Measurements from ENCODE around the gene GLIS1.
"Not testable (repeated sequence)": the region's sequence is repeated elsewhere in the genome, so short reads cannot be mapped to it uniquely, and the experiment has no call there.

GLIS1 gene

DNA sequence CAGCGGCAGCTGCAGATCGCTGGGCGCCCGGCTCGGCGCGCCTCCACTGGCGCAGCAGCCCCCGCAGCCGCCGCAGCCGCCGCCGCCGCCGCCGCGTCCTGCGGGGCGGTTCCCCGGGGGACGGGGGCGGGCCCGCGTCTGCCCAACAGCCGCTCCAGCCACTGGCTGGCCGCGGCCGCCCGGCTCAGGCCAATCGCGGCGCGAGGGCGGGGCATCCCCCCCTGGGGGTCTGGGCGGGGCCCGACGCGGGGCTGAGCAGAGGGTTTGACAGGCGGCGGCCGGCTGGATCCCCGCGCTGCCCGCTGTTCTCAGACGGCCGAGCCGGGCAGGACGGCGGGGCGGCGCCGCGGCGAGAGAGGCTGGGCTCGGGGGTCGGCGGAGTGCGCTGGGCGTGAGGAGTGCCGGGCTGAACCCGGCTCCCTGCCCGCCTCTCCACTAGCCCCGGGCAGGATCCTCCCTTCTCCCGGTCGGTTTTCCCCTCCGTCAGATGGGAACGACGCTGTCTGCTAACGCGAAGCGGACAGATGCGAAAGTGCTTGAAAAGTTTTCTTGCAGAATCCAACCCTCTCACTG, at the start of gene GLIS1:
Gene GLIS1 (minus strand): TSS at position 56 of the 573 bp plus-strand sequence. CDS start 1,100 bp downstream, outside the sequence.
- DNase-seq: peak; percentile 67 to 74

DNA sequence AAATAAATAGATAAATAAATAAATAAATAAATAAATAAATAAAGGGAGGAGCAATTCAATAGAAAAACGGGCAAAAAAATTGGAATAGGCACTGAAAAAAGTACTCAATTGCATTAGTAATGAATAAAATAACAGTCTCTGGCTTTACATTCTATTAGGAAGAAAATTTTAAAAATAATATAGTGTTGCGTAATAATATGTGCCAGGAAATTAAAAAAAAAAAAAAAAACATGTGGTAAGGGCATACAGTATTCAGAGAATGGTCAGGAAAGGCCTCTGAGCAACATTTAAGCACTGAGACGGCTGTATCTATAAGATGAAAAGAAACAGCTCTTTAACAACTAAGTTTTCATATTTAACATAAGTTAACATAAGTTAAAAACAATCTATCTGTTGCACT, 48.7 kb upstream of the GLIS1 start:
- no peak for DNase-seq

DNA sequence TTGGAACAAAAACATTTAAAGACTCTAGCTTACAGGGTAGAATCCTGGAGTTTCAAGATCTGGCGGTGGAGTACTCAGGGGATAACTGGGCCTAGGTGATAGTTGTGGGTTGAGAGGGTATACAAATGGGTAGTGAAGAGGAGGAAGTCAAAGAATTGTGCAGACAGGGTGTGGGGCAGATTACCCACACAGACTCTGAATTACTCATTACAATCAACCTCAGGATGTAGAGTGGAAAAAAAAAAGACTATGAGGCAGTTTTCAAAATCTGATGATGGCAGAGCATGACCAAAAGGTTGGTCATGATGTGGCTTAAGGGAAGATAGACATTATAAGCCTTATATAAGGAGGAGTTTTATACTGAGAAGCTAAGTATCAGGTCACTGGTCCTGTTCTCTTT, 44.1 kb upstream of the GLIS1 start:
- peak in 1 of 2 experiments; percentile 19 for DNase-seq

GRCh38 chr1:53781654-53782053, 42.7 kb upstream of the GLIS1 start:
- DNase-seq: no peak

GRCh38 chr1:53777272-53777671, 38.3 kb upstream of the GLIS1 start:
- no peak for DNase-seq

GRCh38 chr1:53771648-53772047, 32.7 kb upstream of the GLIS1 start:
- DNase-seq: no peak

- no peak for DNase-seq
Observed at GRCh38 chr1:53769780-53770179, 30.8 kb upstream of the GLIS1 start.

DNA sequence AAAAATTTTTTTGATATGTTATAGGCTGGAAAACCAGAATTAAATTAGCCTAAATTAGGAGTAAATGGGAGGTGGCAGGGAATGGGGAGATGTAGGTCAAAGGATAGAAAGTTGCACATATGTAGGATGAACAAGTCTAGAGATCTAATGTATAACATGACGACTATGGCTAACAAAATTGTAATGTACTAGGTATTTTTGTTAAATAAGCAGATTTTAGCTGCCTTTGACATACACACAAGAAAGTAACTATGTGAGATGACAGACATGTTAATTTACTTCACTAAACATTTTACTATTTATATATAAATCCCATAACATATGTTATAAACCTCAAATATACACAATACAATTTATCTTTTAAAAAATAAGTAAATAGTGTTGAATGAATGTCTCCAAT, 30.2 kb upstream of the GLIS1 start:
- no peak for DNase-seq

- DNase-seq: no peak
Observed at GRCh38 chr1:53766831-53767405, 28.0 kb upstream of the GLIS1 start.

DNA sequence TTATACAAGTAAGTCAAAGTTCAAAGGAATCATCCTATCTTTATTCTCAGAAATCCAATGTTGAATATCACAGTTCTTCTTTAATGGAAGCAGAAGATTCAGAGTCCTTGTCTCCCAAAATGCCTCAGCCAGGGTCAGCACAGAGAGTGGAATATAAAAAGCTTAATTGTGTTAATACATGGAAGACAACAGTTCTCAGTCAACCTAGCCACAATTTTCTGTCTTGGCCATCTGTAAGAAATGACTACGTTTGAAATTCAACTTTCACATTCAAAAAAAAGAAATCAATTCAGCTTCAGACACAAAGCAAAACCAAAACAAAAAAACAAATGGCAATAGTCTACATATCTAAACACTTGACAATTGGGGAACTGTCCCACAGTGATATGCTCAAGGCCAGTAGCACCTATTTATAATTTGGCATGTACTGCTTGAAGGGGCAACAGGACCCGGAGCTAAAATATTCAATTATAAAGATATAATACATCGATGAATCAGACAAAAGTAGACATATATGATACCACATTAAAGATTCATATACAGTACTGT, 27.3 kb upstream of the GLIS1 start:
- DNase-seq: no peak

DNA sequence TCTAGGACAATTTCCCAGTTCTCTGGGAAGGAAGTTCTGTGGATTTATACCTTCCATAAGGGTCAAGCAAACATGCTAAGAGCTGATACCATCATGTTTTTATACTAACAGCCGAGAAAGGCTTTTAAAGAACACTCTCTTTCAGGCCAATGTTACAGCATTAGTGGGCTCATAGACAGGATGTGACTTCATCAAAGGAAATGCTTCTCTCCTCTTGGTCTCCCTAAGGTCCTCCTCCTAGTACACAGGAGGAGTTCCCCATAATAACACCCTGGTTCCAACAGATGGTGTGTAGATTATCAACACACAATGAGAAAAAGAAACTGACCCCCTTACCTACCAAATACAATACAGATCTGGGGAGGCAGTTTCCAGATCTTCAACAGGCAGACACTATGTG, 26.7 kb upstream of the GLIS1 start:
- no peak for DNase-seq

- DNase-seq: no peak
Observed at GRCh38 chr1:53763911-53764310, 24.9 kb upstream of the GLIS1 start.

GRCh38 chr1:53763461-53763860, 24.5 kb upstream of the GLIS1 start:
- DNase-seq: no peak

DNA sequence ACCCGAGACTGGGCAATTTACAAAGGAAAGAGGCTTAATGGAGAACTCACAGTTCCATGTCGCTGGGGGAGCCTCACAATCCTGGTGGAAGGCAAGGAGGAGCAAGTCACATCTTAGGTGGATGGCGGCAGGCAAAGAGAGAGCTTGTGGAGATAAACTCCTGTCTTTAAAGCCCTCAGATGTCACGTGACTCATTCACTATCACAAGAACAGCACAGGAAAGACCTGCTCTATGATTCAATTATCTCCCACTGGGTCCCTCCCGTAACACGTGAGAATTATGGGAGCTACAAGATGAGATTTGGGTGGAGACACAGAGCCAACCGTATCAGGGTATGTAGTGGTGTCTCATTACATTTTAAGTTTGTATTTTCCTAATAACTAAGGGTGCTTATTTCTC, 21.5 kb upstream of the GLIS1 start:
- not testable (repeated sequence) for DNase-seq

- DNase-seq: no peak
Observed at GRCh38 chr1:53755874-53756273, 16.9 kb upstream of the GLIS1 start.

- peak; percentile 19 to 40 for DNase-seq
Observed at GRCh38 chr1:53754484-53755312, 15.7 kb upstream of the GLIS1 start.

- DNase-seq: no peak
Observed at GRCh38 chr1:53752281-53752680, 13.3 kb upstream of the GLIS1 start.

- no peak for DNase-seq
Observed at GRCh38 chr1:53747841-53748240, 8.9 kb upstream of the GLIS1 start.

- DNase-seq: no peak
Observed at GRCh38 chr1:53740621-53741105, 1.7 kb upstream of the GLIS1 start.

GRCh38 chr1:53738205-53739108, 507 bp downstream of the GLIS1 start:
- peak in 1 of 2 experiments; percentile 5 for DNase-seq

GRCh38 chr1:53737648-53738204, 1.2 kb downstream of the GLIS1 start:
- no peak for DNase-seq

DNA sequence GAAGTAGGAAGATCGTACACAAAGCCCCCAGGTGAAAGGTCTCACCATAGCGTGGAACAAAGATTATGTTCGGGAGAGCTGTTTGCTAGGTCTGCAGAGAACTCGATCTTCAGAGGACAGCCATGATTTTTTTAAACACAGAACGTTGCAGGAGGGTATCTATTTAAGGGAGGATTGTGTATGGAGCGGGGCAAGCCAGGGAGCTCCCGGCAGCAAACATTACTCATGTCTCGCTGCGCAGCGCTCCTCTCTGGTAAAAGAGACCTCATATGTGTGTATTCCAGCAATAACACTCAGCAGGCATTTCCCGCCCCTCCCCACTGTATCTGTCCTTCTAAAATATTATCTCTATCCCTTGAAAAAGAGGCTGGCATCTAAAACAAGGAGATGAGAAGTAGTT, 2.7 kb downstream of the GLIS1 start:
- DNase-seq: no peak
